NCI-H748 (cell line): ENCODE results near the gene TRAF7.
A peak's percentile ranks its signal among the peaks of the same experiment; 100 is the strongest.

Experiments used
- DNase-seq: peaks from one replicate; lab custom pipeline; 2025; ENCODE audit not compliant: unreplicated experiment; lab: John Stamatoyannopoulos, UW

The TRAF7 gene

DNA sequence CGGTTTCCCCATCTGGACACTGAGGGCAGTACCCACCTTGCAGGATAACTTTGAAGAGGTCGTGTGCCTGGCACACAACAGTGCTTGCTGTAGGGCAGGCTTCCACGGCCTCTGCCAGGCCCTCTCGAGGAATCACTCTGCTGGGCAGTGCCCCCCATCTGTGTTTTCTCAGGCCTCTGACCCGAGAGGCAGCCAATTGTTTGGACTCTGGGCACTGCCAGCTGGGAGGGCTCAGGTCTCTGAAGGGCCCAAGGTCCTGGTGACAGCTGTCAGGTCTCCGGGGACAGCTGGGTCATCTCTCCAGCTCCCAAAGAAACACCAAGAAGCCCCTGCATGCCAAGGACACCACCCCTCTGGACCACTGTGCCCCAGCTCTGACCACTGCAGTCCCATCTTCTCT is 8.2 kb upstream of the TRAF7 start:
- DNase-seq, result no peak

DNA sequence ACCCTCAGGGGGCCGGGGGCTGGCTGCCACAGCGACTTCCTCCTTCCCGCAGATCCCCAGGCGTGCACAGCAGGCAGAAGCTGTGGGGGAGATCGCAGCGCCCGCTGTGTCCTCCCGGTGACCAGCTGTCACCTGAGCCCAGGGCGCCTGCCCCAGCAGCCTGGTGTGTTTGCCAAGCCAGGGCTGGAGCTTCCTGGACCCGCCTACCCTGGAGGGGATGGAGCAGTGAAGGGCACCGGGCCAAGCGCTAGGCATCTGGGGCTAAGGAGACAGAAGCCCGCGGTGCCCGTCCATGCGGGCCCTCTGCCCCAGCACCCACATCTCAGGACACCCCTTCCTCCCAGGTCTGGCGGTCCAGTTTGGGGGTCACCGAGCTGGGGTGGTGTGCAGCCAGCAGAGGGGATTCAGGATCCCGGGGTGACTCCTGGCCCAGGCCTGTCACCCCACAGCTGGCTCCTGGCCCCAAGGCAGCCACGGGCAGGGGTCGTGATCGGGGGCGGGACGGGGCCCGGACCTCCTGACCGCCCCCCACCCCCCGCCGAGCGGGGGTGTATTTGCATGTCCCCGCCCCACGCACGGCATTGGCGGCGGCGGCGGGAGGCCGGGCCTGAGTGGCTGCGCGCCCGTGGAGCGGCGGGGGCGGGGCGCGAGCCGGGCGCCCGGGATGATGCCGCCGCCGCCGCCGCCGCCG is 7.5 kb upstream of the TRAF7 start, which contains the start of gene RAB26:
RAB26 (plus strand) TSS at position 645 of the 691 bp plus-strand sequence. CDS start 159 bp downstream, outside the sequence.
- DNase-seq, result peak; percentile 75

DNA sequence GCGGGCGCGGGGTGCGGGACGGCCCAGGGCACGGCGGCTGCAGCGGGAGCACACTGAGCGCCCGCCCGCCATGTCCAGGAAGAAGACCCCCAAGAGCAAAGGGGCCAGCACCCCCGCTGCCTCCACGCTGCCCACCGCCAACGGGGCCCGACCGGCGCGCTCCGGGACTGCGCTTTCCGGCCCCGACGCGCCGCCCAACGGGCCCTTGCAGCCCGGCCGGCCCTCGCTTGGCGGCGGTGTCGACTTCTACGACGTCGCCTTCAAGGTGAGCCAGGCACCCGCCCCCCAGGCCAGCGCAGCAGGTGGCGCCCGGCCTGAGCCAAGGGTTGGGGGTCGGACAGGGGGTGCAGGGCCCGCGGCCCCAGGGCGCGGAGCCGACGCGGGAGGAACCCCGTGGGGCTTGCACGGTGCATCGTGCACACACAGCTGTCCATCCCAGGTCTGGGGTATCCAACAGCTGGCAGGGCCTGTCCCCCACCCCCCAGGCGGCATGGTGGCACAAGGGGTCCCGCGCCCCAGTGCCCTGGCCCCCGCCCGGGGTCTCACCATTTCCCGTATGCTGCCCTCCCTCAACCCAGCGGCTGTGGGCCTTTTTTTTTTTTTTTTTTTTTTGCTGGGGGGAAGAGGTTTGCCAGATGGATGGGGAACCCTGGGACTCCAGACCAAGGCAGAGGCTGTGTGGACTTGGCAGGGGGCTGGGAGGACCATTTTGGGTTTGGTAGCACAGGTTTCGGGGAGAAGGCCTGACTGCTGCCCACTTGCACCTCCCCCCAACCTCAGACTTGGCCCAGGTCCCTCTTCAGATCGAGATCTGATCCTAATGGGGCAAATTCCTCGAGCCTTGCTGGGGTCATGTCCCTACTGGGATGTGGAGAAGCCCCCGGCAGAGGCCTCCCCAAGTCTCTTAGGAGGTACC is 6.6 kb upstream of the TRAF7 start:
- peak; percentile 6 for DNase-seq

DNA sequence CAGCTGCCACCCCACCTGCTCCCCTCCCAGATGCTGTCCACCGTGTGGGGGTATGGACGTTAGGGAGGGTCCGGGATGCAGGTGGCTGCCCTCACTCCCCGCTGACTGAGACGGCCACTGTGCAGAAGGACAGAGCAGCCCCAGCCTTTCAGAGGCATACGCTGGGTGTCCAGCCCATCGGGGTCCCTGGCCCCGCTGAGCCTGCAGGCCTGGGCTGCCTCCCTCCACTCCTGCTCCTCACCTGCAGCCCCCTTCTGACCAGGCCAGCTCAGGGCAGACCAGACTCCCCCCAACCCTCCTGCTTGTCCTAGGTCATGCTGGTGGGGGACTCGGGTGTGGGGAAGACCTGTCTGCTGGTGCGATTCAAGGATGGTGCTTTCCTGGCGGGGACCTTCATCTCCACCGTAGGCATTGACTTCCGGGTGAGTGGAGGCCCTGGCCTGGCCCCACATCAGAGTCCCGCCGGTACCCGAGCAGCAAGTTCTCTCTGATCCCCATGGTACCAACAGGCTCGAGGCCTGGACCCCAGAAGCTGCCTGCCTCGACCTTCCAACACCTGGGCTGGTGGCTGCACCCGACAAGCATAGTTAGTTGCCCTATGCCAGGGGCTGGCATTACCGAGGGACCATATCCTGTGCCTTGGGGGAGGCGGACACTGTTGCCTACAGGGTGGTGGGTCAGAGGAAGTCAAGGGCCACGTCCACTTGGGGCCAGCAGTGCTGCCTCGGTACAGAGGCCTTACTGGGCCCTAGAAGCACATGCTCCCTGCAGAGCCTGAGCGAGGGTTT is 5.8 kb upstream of the TRAF7 start:
- no peak for DNase-seq

DNA sequence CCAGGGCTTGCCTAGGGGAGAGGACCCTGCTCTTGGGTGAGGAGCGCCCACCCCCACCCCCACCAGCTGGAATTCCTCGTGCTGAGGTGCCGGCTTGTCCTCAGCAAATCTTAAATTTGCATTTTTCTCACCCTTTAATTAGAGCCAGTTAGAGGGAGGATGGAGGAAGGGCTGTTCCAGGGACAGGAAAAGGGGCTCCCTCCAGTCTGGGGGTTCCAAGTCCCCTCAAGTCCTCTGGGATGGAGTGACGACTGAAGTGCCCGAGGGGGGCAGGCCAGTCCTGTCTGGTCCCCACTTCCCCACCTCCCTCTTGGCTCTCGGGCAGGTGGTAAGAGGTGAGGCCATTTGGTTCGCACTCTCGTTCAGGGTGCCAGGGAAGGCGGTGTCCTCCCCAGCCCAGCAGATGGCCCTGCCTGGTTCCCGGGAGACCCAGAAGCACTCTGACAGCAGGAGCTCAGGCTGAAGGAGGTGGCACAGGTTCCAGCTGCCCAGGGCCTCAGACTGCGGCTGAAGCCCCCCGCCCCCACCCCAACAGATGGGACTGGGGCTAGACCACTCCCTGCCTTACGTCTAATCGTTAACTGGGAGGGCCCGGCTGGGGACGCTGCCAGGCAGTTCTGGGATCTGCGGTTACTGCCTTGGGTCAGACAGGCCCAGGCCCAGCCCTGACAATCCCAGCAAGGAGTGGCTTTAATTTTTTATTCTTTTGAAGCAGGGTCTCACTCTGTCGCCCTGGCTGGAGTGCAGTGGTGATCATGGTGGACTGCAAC is 5.0 kb upstream of the TRAF7 start:
- DNase-seq, result no peak

DNA sequence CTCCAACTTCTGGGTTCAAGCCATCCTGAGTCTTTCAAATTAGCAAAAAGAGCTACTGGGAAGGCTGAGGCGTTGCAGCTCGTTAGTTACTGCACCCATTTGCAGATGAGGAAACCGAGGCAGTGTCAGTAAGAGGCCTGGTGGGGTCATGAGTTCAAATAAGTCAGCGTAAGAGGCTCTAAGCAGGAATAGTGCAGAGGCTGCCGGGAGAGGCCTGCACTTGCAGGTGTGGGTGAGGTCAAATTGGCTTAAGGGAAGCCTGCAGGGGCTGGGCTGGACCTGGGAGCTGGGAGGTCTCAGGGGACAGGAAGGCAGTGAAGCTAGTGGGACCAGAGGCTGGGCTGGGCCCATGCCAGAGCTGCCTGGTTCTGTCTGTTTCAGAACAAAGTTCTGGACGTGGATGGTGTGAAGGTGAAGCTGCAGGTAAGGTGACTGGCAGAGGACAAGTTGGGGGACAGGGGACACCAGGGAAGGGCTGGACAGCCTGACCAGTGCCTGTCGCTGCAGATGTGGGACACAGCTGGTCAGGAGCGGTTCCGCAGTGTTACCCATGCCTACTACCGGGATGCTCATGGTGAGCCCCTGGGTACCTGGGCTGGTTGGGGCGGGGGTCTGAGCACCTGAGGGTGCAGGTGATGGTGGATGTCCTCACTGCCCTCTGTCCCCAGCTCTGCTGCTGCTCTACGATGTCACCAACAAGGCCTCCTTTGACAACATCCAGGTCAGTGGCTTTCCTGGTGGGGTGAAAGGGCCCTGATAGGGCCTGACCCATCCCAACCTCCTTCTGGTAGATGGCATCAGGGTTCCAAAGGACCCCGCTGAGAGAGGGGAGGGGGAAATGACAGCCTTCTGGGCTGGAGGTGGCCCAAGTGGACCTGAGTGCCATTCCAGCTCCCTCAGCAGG is 4.1 kb upstream of the TRAF7 start:
- no peak for DNase-seq

DNA sequence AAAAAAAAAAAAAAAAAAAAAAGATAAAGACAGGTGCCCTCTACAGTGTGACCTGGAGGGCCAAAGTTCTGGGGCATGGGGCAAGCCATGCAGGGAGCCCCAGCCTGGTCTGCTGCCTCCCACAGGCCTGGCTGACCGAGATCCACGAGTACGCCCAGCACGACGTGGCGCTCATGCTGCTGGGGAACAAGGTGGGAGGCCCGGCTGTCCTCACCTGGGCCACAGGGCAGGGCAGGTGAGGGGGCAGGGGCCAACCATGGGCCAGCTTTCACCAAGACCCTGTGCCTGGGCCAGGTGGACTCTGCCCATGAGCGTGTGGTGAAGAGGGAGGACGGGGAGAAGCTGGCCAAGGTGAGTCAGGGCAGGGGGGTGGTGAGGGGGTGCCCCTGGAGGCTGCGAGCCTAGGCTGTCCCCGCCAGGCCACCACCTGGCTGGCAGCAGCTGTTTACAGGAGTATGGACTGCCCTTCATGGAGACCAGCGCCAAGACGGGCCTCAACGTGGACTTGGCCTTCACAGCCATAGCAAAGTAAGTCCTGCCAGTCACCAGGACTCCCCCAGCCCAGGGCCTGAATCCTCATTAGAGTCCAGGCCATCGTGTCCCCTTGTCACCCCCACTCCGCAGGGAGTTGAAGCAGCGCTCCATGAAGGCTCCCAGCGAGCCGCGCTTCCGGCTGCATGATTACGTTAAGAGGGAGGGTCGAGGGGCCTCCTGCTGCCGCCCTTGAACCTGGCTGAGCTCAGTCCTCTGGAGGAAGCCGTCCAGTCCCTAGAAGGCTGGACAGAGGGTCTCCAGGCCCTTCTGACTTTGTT is 2.7 kb upstream of the TRAF7 start:
- peak; percentile 38 for DNase-seq

DNA sequence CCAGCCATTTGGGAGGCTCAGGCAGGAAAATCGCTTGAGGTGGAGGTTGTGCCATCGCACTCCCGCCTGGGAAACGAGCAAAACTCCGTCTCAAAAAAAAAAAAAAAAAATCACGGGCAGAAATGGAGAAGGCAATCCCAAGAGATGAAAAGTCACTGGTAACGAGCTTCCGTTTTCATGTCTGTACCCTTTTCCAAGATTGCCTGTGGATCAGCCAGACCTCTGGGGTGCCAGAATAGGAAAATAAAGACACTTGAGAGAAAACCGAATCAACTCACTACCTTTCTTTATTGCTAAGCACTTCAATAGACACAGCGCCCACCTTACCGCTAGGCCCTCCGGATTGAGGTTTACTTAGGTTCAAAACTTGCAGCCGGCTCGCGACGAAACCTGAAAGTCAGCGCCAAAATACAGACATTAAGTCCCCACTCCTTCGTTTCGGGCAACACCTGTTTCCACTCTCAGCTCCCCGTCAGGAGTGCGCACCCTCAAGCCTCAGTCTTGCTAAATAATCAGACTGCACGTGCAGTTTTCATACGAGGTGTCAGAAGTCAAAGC is 970 bp upstream of the TRAF7 start:
- no peak for DNase-seq

DNA sequence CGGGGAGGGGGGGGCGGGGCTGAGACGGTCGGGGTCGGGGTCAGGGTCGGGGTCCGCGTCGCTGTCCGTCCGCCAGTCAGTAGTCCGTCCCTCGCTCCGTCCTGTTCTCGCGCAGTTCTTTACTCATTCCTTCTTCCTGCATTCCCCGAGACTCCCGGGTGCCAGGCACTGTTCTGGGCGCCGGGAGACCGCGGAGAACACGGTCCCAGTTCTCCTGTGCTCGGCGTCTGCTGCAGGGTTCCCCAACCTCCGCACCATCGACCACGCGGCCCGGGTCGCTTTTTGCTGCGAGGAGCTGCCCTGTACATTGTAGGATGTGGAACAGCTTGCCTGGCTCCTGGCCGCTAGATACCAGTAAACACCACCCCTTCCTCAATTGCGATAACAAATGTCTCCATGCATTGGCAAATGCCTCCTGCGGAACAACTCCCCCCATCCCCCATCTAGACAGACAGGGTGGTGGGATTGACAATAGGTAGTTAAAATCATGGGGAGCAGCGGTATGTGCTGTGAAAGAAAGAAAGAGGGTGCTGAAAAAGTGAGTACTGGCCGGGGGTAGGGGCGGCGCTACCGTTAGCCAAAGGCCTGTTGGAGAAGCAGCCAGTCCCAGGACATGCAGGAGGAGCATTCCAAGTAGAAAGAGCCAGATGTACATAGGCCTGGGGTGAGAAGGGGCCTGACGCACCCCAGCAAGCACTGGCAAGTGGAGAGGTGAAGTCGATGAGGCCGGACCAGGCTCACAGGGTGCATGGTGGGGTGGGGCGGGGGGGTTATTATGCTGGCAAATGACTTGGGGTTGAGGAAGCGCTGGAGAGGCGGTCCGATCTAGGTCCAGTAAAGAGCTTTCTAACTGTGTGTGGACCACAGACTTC is 631 bp downstream of the TRAF7 start:
- DNase-seq, result no peak

DNA sequence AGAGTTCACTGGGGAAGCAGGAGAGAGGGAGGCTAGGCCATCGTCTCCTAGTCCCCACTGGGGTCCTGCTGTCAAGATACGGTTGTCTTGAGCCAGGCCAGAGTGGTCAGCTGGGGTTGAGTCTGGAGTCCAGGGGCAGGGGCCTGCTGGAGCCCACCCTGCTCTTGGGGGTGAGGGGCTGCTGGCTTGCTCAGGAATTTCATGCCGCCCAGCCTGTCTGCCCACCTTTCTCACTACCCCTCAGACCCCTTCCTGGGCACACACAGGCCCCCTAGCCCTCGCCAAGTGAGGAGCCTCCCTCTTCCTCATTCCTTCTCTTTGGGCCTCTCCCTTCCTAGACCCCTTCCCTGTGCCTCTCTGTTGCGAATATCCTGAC is 1.3 kb downstream of the TRAF7 start:
- DNase-seq, result no peak

DNA sequence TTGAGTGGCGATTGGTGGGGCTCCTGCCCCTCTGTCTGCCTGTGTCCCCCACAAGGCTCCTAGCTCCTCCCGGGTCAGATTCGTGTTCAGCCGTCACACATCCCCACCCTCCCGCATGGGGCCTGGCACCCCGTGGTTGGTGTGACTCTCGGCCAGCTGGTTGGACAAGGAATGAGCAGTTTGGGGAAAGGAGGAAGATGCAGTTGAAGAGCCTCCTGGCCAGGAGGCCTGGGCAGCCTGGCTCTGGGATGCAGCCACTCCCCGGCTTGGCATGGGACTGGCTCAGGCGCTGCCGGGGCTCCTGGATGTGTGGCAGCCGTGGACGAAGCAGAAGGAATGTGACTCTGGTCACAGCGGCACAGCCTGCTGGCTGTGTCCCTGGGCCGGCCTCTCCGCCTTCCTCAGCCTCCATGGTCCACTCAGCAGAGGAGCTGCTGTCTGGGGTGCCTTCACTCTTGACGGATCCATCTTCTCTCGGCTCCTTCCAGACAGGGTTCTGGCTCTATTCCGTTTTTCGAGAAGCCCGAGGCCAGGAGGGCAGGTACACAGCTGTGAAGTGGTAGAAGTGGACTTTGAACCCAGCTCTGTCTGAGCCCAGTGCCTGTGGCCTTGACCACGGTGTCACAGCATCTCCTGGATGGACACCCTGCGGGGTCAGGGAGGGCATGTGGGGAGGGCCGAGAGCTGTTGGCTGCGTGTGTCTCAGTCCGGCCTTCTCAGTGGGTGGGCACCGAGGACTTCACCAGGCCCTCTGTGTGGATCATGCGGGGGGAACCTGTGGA is 2.1 kb downstream of the TRAF7 start:
- no peak for DNase-seq

DNA sequence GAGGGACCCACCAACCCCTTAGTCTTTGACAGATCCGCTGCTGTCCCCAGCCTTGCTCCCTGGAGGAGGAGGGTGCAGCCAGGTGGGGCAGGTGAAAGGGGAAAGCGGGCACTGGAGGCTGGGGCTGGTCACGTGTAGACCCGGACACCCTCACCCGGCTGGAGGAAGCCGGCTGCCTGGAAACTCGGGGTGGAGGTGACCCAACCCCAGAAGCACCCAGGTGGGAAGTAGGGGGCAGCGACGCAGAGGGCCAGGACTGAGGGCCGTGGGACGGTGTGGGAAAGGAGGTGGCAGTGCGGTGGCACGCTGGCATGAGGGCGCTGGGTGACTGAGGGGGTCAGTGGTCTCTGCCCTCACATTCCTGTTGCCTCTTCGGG is 2.7 kb downstream of the TRAF7 start:
- no peak for DNase-seq

DNA sequence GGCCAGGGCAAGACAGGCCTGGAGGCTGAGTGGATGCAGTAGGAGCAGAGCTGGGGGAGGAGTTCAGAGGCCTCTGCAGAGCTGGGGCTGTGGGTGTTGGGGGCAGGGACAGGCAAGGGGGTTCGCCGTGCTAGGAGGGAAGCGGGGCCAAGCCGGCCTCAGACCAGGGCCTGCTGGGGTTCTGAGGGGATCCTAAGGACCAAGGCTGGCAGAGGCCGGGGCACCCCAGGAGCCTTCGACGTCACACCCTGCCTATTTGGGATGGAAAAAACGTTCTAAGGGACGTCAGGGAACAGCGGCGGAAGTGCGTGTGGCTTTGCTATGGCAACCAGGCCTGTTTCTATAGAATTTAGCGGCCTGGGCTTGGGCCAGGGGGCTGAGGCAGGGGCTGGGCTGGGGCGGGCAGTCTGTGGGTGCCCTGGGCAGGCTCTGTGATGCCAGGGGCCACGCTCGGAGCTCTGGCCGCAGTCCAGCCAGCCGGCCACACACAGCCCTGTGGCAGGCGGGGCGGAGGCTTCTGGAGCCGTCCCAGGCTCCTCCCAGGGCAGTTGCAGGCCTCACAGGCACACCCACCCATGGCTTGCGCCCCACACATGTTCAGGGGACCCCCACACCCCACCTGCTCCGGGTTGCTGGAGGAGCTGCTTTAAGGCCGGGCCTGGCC is 3.7 kb downstream of the TRAF7 start:
- no peak for DNase-seq

DNA sequence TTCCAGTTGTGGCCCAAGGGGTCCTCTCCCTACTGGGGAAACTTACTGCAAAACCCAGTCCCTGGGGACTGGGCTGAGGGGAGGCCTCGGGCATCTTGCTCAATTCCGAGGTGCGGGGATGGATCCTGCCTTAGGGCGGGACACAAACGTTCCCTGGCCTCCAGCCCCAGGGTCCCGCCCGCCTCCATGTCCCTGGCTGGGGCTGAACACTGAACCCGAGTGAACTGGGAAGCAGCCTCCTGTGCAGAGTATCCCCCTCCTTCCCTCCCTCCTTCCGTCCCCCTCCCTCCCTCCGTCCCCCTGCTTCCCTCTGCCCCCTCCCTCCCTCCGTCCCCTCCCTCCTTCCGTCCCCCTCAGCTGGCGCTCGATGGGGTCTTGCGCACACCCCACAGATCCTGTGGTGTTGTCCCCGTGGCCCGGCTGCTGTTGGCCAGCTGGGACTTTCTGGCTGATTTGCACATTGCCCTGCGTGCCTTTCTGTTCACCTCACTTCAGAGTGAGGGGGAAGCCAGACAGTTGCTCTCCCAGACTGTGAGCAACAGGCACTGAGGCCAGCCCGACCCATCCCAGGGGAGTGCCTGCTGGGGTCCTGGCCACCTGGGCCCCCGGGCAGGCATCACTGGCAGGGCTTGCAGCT is 5.5 kb downstream of the TRAF7 start:
- DNase-seq, result no peak

DNA sequence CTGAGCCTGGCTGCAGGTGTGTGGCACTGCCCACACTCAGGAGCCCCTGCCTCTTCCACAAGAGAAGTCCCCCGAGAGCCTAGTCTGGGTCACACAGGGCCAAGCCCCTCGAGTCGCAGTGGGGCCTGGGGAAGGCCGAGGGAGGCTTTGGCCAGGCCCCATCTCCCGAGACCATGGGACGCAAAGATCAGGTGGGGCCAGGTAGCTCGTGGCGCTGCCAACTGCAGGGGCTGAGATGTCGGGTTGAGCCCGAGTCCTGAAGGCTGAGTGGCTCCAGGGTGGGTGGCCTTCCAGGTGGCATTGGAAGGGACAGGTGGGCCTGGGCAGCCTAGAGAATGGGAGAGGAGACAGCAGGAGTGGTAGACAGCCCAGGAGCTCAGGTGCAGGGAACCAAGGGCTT is 6.3 kb downstream of the TRAF7 start:
- DNase-seq, result no peak

DNA sequence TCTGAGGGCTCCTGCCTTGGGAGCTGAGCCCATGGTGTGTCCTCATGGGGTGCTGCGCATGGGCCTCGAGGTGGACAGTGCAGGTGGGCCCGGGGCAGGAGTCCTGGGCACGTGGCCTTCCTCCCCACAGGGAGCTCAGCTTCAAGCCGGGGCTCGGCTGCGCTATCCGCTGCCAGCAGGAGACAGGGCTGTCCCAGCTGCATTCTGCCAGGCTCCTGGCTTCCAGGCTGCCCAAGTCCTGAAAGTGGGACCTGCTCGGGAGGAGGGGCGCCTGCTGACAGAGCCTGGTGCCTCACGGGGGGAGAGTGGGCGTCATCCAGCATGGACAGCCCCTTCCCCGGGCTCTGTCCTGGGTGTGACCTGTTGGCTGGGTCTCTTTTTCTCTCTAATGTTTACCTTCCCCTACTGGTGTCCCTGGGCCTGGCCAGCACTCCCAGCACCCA is 7.1 kb downstream of the TRAF7 start:
- no peak for DNase-seq
